HG03354 (cell line): ENCODE data around the gene PLA2G6.

Source experiments
- ATAC-seq: cut with Tn5 transposase; IDR thresholded peaks from one replicate; pipeline ENCODE4 v1.9.1; 2021; ENCODE audit warnings: mild to moderate bottlenecking; ENCODE audit not compliant: unreplicated experiment, poor library complexity, severe bottlenecking

The PLA2G6 gene

DNA sequence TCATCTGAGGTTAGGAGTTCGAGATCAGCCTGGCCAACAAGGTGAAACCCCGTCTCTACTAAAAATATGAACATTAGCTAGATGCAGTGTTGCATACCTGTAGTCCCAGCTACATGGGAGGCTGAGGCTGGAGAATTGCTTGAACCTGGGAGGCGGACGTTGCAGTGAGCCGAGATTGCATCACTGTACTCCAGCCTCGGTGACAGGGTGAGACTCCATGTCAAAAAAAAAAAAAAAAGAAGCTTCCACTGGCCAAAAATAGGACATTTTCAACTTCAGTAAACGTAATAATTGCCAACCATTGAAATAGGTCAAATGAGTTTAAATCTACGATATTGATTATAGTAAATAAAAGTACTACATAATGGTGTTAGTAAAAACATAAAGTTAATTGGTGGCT is 78.0 kb downstream of the PLA2G6 start:
- ATAC-seq: no peak

DNA sequence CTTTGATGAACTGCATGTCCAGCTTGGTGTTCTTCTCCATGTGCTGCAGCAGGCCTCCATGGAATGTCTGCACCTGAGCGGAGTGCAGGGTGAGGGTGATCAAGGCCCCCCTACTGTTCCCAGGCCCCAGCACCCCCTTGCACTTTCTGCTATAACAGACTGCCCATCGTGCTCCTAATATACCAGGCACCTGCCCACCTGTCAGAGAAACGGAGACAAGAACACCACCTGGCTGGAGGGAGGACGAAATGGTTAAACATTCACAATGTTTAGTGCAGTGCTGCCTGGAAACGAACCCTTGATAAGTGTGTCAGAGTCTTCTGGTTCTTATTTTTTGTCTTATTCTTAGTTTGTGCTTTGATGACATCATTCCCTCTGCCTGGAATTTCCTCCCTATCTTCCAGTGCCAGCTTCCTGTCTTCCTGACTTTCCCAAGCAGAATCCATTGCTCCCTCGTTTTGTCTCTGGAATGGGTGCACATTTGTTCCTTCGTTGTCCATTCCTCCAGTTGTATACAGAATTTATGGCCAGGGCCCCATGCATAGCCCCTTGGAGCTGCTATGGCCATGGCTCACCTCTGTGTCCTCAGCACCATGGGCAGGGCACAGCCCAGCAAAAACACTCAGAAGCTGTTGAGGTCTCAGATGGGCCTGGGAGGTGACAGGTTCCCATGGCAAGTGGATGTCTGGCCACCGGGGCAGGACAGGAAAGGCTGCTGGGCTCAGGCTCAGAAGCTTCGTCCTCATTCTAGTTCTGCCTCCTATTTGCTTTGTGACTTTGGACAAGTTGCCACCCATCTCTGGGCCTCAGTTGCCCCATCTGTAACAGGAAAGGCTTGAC is 83.0 kb downstream of the PLA2G6 start:
- no peak for ATAC-seq

GRCh38 chr22:38097557-38098409 is 83.8 kb downstream of the PLA2G6 start:
- ATAC-seq: no peak

GRCh38 chr22:38097058-38097457 is 84.6 kb downstream of the PLA2G6 start:
- ATAC-seq: no peak

DNA sequence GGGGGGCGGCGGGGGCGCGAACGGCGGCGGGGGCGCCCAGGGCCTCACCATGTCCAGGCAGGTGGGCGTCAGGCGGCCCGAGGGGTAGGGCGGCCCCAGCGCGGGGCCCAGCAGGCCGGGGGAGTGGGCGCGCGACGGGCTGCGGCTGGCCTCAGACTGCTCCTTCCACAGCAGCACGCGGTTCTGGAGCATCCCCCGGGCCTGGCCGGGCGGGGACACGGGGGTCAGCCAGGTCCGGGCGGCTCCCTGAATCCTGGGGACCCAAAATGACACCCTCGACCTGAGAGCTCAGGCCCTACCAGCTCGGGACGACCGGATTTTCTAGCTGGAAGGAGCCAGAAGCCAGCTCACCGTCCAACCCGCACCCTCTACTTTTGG is 92.2 kb downstream of the PLA2G6 start:
- no peak for ATAC-seq

DNA sequence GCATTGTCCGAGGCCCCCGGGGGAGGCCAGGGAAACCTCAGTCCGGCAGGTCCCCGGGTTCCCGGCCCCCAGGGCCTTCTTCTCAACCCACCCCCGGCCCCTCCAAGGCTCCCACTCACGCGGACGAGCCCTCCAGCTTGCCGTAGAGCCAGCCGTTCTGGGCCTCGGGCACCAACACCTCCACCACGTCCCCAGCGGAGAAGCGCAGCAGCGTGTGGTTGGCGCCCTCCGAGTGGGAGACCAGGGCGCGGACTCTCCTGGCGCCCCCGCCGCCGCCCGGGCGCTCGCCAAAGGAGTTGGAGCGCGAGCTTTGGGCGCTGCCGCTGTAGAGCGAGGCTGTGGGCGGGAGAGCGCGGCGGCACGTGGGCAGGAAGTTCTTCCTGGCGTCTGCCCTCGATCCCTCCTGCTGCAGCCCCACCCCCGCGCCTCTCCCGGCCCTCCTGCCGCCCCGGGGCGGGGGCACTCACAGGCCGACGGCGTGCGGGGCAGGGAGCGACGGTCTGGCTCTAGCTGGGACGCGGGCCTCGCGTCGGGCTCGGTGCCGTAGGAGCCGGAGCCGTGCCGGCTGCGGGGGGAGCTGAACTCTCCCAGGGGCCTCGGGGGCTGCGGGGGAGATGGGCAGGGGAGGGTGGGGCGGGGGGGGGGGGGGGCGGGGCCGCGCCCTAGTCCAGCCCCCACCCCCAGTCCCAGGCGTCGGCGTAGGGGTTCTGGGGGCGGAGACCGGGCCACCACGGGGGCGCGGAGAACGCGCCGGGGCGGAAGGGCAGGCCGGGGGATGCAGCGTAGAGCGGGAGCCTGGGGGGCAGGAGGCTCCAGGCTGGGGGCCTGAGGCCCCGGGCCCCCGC is 92.8 kb downstream of the PLA2G6 start:
- ATAC-seq: no peak

GRCh38 chr22:38087855-38088254 is 93.8 kb downstream of the PLA2G6 start:
- ATAC-seq: no peak

- no peak for ATAC-seq
These were observed 94.7 kb downstream of the PLA2G6 start for GRCh38 chr22:38086942-38087341.

DNA sequence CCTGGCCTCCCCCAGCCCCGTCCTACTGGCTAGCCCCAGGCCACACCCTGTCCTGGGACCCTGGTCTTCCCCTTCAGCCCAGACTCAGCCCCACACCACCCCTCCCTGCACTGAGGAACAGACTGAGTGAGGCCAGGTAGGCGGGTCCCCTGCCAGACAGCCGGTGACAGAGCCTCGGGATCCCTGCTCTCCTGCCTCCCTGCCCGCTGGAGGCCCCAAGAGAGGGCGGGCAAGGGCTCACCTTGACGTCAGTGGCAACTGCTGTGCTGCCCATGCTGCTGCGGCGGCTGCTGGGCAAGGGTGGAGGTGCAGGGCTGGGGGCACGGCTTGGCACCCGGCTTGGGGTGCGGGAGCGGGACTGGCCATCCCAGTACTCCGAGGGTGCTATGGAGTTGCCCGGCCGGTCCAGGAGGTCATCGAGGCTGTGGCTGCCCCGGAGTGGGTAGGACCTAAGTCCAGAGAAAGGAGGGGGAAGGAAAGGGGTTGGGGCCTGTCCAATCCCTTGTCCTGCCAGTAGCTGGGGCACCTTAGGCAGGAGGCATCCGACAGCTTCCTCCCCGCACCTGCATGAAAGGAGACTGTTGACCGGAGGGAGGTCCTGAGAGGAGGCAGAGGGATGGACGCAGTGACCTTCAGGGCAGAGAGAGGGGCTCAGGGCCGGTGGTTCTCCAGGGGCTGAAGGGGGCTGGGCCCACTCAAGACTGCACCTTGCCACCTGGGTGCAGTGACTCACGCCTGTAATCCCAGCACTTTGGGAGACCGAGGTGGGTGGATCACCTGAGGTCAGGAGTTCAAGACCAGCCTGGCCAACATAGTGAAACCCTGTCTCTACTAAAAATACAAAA is 95.4 kb downstream of the PLA2G6 start:
- no peak for ATAC-seq

- ATAC-seq: no peak
These were observed 96.1 kb downstream of the PLA2G6 start for GRCh38 chr22:38085501-38085900.

- no peak for ATAC-seq
These were observed 96.6 kb downstream of the PLA2G6 start for GRCh38 chr22:38085056-38085455.

GRCh38 chr22:38083931-38084631 is 97.5 kb downstream of the PLA2G6 start, which contains the start of gene SLC16A8:
SLC16A8 (minus strand) TSS chr22:38084184; CDS start chr22:38082873, 1,311 bp downstream.
- ATAC-seq: no peak

DNA sequence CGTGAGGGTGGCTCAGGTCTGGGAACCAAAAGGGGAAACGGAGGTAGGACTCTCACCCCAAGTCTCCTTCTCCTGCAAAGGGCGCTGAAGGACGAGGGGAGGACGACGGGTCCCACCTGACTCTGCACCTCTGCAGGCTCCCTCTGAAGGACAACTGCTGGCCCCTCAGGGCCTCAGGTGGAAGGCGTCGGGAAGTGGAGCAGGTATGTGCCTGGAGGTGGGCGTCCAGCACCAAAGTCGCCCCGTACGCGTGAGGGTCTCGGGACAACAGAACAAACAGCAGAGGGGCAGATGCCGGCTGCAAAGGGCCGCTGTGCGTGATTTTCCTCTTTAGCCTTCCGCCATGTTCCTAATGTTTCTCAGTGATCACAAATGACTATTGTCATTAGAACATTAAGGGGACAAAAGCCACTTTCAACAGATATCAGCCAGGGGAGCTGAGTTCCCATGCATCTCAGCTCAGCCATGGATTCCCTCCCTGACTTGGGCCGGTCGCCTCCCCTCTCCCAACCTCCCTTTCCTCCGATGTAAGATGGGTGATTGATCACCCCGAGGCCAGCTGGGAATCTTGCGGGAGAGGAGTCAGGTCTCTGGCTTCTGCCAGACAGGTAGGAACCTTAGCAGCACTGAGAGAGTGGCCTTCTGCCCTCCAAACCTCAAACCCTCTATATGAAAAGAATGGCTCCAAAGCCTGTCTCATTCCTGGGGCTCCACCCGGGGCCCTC is 98.5 kb downstream of the PLA2G6 start:
- ATAC-seq: no peak

- ATAC-seq: no peak
These were observed 99.4 kb downstream of the PLA2G6 start for GRCh38 chr22:38081941-38082828.

DNA sequence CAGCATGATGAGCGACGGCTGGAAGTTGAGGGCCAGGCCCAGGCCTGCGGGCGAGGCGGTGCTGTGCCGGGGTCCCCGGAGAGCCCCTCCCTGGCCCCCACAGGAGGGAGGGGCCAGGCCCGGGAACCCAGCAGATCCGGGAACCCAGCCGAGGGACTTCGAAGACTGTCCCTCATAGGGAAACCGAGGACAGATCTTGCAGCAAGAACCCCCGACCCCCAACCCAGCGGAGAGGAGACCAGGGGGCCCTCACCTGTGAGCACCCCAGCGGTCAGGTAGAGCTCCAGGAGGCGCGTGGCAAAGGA is 100.0 kb downstream of the PLA2G6 start:
- ATAC-seq: no peak

- no peak for ATAC-seq
These were observed 100.6 kb downstream of the PLA2G6 start for GRCh38 chr22:38080850-38081635.
